ENCODE data around the gene SETBP1. TPM values are rescaled to one million over a fixed set of nuclear protein-coding genes. Genes with fewer than 3 reads are reported as not detected.

SETBP1 gene
- polyA plus RNA-seq, 3 donors: 30.9 to 34.2 (median 31.7) TPM

DNA sequence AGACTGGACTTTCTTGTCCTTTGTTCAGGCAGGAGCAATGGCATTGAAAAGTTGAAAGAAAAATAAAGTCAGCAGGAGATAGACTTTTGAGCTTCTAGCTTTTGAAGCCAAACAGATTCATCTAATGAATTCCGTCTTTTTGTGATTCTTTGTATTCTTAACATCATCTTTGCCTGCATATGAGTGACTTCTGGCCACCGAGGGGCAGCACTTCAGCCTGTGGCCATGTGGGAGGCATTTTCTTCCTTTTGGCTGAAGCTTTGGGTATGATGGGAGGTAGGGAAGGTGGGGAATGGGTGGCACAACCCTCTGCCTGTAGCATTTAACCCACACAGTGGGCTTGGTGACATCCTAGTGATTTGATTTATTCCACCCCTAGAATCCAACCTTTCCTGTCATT is 220.6 kb downstream of the SETBP1 start:
- no peak for DNase-seq (ENCODE audit: extremely low read depth in 1 of 11, low read depth in 9 of 11, low spot score in 4 of 11)

DNA sequence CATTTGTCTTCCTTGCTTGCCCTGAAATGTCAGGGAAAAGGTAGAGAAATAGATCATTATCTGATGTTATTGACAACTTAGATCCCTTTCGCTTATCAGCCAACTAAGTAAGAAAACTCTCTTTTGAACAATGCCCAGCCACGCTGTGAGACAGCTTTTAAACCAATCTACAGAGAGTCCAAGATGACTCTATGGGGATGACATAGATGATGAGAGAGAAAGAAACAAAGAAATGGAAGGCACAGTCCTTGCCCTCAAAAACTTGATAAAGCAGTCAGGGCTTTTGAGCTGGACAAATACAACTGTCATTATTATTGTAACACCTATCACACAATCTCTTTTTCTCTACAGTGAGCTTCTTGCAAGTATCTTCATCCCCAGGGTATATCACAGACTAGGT is 222.6 kb downstream of the SETBP1 start:
- no peak for DNase-seq (ENCODE audit: extremely low read depth in 1 of 11, low read depth in 9 of 11, low spot score in 4 of 11)

DNA sequence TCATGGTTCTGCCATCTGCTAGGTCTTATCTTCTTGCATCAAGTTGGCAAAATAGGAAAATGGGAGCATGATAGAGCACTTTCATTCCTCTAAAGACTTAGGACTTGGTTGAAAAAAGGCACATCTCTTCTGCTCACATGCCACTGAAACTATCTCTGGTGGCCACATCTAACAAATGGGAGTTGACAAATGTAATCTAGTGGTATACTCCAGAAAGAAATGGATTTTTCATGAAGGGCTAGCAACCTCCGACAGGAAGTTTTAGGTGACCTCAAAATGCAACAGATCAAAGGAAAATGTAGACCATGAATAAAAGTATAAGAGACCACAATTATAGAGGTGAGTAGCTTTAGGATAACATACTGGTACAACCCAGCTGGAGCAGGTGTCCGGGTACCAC is 224.1 kb downstream of the SETBP1 start:
- no peak for DNase-seq (ENCODE audit: extremely low read depth in 1 of 11, low read depth in 9 of 11, low spot score in 4 of 11)

DNA sequence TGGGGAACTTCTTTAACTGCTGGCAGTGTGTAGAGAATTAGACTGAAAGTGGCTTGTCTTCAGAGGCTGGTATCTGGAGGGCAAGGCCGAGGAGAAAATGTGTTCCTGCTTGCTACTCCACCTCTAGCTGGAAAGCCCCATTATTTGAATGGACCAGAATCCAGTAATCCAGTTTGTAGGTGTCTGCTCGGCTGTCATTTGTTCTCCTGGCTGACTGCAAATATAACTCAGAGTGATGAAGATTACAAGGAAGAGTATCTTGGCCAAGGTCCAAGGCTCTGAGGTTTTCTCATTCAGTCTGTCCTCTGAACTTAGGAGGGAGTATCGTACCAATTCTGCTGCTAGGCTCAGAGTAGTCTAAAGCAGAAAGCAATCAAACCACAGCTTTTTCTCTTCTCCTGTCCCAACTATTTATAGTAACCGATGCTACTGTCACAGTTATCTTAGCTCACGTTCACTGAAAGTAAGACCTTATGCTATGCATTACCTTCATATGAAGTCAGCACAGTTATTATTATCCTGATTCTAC is 228.6 kb downstream of the SETBP1 start:
- no peak for DNase-seq (ENCODE audit: extremely low read depth in 1 of 11, low read depth in 9 of 11, low spot score in 4 of 11)

DNA sequence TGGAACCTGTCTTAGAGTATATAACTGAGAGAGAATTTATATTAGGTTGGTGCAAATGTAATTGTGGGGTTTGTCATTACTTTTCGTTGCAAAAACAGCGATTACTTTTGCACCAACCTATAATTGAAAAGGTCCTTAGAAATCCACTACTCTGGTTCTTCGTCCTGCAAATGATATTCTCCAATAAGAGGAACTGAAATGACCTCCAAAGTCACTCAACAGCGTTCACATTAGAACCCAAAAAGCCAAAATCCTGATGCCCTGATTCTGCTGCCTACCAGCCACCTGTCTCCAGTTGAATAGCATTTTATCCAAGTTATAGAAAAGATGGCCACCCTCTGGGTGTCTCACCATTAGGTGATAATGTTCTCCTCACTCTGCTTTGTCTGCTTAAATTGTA is 230.6 kb downstream of the SETBP1 start:
- DNase-seq (ENCODE audit: extremely low read depth in 1 of 11, low read depth in 9 of 11, low spot score in 4 of 11): no peak

DNA sequence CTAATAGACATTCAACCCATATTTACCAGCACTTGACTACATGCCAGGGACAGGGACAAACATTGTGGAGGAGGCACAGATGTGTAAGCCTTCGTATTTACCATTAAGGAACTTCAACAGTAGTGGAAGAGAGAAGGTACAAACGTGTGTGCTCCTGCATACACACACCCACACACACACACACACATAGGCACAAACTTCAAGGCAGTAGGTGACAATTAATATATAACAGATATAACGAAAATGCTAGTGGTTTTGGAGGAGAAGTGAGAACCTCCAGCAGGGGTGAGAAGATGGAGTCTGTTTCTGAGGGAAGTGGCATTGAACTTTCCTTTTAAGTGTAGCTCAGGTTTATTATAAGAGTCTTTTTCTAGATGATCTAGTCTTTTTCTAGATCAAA is 231.1 kb downstream of the SETBP1 start:
- no peak for DNase-seq (ENCODE audit: extremely low read depth in 1 of 11, low read depth in 9 of 11, low spot score in 4 of 11)

DNA sequence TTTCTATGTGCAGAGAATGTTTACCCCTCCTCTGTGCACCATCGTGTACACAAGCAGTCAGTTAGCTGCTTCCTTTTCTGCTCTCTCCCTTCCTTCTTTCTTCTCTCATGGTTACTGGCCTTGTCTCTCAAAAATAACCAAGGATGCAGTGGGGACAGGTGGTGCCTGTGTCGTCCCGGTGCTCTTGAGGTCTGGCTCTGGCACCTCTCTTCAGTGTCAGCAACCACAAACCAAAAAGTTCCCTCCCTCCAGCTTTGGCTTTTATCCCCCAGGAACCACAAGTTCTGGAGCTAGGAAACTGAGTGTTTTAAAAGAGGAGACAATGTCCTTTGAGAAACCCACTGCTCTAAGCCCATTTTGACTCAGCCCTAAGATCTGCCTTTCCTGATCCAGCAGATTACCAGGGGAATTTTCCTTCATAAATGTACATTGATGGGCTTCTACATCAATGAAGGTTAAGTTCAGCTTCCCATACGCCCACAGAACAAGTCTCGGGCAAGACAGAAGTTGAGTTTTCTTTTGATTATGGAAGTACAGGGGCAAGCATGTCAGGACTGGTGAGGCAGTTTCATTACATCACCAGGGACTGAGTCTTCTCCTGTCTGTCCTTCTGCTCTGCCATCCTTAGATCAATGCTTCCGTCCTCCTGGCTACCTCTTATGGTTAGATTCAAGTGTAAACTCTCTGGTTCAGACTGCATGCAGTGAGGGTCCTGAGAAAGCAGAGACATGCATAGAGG is 232.2 kb downstream of the SETBP1 start:
- DNase-seq (ENCODE audit: extremely low read depth in 1 of 11, low read depth in 9 of 11, low spot score in 4 of 11): no peak

DNA sequence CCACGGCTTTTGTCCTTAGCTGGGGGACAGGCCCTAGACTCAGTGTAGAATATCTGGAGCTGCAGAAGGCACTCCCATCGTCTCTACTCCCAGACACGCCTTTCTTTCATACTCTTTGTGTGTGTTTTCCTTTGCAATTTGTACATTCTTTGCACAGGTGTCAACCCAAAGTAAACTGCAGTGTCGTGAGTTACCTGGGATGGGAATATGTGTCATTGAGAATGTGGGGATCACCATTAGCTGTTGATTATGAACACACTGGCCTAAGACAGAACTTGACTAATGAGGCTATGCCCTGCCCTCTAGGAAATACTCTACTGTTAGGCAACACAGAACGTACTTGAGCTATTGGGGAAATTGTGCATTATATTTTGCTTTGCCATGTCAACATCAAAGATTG is 233.3 kb downstream of the SETBP1 start:
- no peak for DNase-seq (ENCODE audit: extremely low read depth in 1 of 11, low read depth in 9 of 11, low spot score in 4 of 11)

DNA sequence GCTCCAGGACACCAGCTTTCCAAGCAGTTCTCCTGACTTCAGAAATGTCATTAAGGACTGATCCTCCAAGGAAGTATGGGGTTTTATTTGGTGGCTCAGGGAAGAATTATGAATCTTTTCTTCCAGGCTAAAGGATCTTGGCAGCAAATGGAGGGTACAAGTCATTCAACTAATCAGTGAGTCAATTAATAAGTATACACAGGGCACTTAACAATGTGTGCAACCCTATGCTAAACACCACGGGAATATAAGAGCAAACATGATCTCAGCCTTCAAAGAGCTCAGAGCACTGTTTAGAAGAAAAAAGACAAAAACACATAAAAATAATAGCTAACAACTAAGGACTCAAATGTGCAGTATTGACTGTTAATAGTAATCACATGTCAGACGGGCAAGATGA is 234.5 kb downstream of the SETBP1 start:
- no peak for DNase-seq (ENCODE audit: extremely low read depth in 1 of 11, low read depth in 9 of 11, low spot score in 4 of 11)

DNA sequence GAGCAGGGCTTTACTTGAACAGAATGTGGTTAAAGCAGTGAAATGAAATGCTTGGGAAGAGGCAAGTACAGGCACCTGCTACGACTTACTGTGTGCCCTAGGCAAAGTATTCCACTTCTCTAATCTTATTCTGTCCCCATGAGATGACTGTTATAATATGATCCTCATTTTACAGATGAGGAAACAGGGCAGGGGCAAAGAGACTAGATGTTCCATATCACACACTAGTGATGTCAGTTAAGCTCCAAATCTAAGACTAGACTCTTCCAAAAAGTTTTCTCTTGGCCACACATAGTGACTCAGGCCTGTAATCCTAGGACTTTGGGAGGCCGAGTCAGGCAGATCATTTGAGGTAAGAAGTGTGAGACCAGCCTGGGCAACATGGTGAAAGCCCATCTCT is 235.0 kb downstream of the SETBP1 start:
- no peak for DNase-seq (ENCODE audit: extremely low read depth in 1 of 11, low read depth in 9 of 11, low spot score in 4 of 11)

DNA sequence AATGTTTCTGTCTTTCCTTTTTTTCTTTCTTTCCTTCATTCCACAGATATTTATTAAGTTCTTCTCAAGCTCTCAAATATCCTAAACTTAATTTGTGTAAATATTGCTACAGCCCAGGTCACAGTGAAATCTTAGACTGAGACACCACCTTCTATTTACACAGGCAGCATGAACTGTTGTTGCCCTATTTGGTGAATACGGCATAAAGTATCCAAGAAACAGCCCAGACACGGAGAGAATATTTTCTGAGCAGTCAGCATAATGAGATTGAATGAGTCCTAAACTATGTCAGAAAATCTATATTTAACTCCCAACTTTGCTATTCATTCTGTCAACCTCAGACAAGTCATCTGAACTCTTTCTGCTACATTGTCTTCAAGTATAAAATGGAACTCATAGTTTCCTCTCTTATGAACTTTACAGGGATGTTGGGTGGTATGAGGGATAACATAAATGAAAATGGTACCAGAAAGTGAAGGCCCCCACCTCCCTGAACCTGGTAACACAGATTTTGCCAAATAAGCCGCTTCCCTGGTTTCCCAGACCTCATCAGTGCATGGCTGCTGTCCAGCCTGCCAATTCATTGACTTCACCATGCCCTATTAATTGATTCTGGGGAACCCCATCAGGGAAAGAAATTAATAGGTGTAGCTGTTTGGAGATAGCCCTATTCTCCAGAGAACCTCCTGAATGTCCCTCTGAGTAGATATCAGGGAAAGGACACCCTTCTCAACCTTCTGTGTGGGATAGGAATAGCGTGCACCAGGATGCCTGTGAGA is 235.9 kb downstream of the SETBP1 start:
- DNase-seq (ENCODE audit: extremely low read depth in 1 of 11, low read depth in 9 of 11, low spot score in 4 of 11): no peak

DNA sequence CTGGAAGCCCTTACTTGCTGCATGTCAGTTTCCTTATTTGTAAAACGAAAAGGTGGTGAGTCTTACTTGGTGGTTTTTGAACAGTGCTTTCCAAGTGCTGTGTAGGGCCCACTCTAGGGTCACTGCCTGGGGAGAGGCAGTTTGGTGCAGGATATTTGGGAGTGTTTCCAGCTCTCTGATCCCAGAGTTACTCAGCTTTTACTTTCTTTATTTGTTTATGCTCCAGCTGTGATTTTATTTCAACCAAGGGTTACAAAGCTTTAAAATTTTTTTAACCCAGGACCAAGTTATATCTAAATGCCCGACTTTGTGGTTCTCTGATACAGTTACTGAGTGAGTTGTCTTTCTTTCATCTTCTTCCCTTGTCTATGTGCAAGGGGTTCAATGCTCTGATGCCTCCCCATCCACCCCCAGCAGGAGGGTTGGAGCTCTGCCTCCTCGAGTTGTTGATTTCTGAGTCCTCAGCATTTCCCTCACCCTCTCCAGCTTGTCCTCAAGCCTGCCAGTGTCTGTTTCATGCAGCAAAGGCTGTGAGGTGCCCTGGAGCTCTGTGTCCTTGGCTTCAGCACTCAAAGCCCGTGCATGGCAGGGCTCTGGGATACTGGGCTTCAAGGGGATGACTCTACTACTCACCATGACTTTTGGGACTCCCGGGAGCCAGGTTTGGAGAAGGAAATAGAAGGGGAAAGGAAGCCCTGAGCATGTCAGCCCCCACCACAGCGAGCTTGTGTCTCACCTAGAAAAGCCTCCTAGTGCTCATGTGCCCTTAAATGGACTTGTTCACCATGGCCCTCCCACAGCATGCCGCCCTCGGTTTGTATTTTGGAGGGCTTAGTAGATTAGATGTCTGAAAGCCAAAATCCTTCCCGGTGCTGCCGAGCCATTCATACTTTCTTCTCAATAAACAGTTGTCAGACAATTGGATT is 236.8 kb downstream of the SETBP1 start:
- DNase-seq (ENCODE audit: extremely low read depth in 1 of 11, low read depth in 9 of 11, low spot score in 4 of 11): no peak

DNA sequence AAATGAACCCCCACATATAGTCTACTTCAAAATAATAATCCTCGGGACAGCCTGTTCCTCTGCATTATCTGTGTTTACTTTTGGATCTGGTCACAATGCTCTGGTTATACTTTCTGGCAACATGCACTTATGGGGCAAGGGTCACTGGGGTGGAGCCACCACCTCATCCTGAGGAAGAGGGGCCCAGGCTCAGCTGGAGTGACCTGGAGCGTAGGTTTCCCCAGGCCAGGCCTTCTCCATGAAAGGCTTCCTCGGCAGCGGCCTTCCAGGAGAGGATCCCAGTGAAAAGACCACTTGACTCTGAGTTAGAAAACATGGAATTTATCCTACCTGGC is 237.4 kb downstream of the SETBP1 start:
- no peak for DNase-seq (ENCODE audit: extremely low read depth in 1 of 11, low read depth in 9 of 11, low spot score in 4 of 11)

DNA sequence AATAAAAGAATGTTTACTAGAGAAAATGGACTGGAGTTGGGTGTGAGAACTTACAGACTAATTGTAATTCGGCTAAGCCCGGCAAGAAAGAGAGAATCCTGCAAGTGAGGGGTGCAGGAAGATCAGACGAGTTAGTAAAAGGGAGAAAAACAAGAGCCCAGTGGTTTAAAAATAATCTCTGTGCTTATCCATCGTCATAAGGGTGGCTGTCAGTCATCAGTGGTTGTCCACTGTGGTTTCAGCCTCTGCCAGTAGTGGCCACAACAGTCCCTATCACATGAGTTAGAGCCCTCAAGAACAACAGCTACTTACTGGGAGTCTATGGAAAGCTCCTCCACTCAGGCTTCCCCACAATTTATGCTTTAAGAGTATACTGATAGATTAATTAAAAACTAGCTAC is 239.8 kb downstream of the SETBP1 start:
- no peak for DNase-seq (ENCODE audit: extremely low read depth in 1 of 11, low read depth in 9 of 11, low spot score in 4 of 11)

DNA sequence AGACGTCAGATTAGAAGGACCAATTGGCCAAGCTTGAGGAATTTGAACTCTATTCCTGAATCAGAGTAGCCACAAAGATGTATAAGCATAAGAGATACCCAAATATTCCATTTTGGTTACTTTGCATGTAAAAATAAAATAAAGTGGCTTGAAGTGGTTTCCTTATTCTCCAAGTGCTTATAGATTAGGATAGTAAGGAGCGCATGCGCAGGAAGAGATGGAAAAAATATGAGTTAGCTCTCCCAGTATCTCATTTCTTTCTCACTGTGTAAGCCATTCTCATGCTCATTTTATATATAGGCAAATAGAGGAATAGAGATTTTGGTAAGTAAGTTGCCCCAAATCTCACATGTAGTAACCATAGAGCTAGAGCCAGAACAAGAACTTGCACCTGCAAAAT is 241.3 kb downstream of the SETBP1 start:
- no peak for DNase-seq (ENCODE audit: extremely low read depth in 1 of 11, low read depth in 9 of 11, low spot score in 4 of 11)

DNA sequence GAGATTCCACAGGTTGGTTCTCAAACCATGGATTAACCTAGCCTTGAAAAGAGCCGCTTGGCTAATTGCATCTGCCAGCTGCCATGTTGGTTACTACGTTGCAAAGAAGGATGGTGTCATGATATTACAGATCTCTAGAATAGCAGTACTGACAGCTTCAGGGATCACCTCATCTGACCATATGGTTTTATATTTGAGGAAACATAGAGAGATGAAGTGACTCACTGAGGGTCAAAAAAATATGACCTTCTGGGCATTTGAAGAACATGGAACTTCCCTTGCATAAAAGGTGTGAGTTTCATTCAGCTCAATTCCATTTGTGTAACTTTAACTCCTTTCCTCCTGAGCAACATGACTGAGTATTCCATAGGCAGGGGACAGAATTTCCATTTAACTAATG is 242.3 kb downstream of the SETBP1 start:
- DNase-seq (ENCODE audit: extremely low read depth in 1 of 11, low read depth in 9 of 11, low spot score in 4 of 11): no peak

DNA sequence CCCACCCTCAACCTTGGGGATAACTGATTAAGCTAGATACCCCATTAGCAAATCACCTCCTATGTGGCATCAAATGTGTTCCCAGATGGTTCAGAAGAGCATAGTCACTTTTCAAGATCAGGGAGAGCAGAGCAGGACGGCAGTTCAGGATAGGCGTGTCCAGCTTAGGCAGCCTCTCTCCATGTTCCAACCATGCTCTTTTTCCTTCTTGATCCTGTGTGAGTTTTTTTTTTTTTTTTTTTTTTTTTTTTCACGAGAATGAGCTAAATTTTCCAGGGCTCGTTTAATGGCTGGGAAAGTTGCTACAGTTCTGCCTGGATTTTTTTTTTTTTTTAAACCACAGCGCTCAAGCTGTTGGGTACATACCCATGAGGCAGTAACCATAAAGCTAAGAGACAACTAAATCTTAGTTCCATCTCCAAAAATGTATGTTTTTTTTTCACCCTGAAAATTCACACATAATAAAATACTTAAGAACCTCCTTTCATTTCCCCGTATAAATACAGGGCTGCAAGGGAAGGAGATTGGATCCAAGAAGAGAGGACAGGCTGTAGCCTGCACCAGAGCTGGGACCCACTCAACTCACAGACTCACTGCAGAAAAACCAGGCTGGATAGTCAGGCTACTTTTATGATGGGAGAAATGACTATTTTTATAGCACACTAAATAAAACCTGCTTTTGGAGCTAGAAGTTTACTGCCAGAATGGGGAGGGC is 244.3 kb downstream of the SETBP1 start:
- no peak for DNase-seq (ENCODE audit: extremely low read depth in 1 of 11, low read depth in 9 of 11, low spot score in 4 of 11)

DNA sequence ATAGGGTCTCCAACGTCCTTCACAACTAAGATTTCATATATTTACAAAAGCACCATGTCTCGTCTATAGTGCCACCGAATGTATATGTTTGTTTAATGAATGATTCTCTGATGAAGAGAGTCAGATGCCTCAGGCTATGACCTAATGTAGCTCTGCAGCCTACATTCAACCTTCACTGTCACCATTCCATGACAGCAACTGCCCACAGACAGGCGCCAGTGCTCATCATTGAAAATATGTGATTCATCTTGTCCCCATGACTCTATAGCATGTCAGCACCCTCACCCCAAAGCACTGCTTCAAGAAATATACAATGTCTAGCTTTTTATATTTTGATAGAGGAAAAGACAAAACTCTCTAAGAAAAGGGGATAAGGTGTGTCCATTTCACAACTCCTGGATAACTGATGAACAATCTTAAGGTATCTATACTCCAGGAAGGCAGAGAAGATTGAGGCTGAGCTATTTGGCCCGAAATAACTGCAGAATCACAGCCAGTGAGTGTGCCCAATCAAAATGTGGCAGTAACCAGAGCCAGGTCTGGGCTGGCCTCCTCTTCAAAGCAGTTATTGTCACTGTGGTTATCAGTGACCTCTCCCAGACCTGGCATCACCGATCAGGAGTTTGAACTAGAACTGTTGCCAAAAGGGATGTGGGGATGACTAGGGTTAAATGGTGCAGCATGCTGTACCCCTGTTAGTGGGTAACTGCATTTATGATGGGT is 246.6 kb downstream of the SETBP1 start:
- DNase-seq (ENCODE audit: extremely low read depth in 1 of 11, low read depth in 9 of 11, low spot score in 4 of 11): no peak
